Endothelial cell (in vitro differentiated cells): ENCODE data around the gene C5AR1. TPM values are rescaled to one million over a fixed set of nuclear protein-coding genes. Genes with fewer than 3 reads are reported as not detected.

Source experiments
- DNase-seq: peaks from one replicate; pipeline ENCODE4 v3.0.0; 2021; ENCODE audit warnings: low spot score
- H3K27ac Mint-ChIP-seq: one replicate; pipeline ENCODE4 v1.8.0; 2021; ENCODE audit warnings: mixed read lengths, inconsistent platforms; ENCODE audit not compliant: unreplicated experiment
- H3K27me3 Mint-ChIP-seq: one replicate; pipeline ENCODE4 v1.8.0; 2021; ENCODE audit warnings: mild to moderate bottlenecking, moderate library complexity, mixed read lengths, inconsistent platforms; ENCODE audit not compliant: unreplicated experiment
- H3K36me3 Mint-ChIP-seq: one replicate; pipeline ENCODE4 v1.8.0; 2021; ENCODE audit warnings: mild to moderate bottlenecking, low read depth, mixed read lengths, inconsistent platforms; ENCODE audit not compliant: unreplicated experiment
- H3K4me1 Mint-ChIP-seq: one replicate; pipeline ENCODE4 v1.8.0; 2021; ENCODE audit warnings: mild to moderate bottlenecking, mixed read lengths, inconsistent platforms; ENCODE audit not compliant: unreplicated experiment
- H3K4me3 Mint-ChIP-seq: one replicate; pipeline ENCODE4 v1.8.0; 2021; ENCODE audit warnings: mild to moderate bottlenecking, mixed read lengths, inconsistent platforms; ENCODE audit not compliant: unreplicated experiment
- H3K9me3 Mint-ChIP-seq: one replicate; pipeline ENCODE4 v1.8.0; 2021; ENCODE audit warnings: mixed read lengths, inconsistent platforms; ENCODE audit not compliant: unreplicated experiment
- total RNA-seq: library from RNA; stranded (reverse); fragmentation: NEBNext Ultra II Directional; extraction: Animal tissue kit (Norgen Biotek cat#: 25700); gene quantifications from one replicate; pipeline ENCODE4 v1.2.1, GENCODE V29; 2021; ENCODE audit not compliant: unreplicated experiment
- TF ChIP-seq, protein P1 (sequence below): fragments of 200-600 bp; sonication (generic); IDR thresholded peaks from one replicate; pipeline ENCODE4 v1.5.0; 2021; ENCODE audit warnings: antibody characterized with exemption; ENCODE audit not compliant: unreplicated experiment

C5AR1 gene
- total RNA-seq, 1 donor from 2014 or later: 0.56 TPM

DNA sequence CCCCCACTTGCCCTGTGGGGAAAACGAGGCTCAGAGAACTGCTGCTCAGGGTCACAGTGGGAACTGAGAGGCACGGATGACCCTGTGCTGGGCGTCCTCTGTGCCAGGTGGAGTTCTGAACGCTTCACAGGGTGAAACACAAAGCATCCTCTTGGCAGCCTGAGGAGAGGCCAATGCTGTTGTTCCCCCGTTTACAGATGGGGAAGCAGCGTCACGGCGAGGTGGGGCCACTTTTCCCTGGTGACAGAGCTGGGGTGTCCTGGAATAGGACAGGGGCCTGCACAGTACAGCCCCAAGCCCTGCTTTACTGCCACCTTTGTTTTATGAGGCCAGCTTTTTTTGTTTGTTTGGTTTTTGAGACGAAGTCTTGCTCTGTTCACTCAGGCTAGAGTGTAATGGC lies 61.6 kb downstream of the C5AR1 start:
- H3K4me3 Mint-ChIP-seq: no peak overlapping the region
- H3K27ac Mint-ChIP-seq: no peak overlapping the region
- H3K9me3 Mint-ChIP-seq: no peaks in the 10 kb centered on the region
- peaks cover 2% of the 10 kb centered on the region for H3K4me1 Mint-ChIP-seq
- DNase-seq: no peak
- TF ChIP-seq, protein P1, sequence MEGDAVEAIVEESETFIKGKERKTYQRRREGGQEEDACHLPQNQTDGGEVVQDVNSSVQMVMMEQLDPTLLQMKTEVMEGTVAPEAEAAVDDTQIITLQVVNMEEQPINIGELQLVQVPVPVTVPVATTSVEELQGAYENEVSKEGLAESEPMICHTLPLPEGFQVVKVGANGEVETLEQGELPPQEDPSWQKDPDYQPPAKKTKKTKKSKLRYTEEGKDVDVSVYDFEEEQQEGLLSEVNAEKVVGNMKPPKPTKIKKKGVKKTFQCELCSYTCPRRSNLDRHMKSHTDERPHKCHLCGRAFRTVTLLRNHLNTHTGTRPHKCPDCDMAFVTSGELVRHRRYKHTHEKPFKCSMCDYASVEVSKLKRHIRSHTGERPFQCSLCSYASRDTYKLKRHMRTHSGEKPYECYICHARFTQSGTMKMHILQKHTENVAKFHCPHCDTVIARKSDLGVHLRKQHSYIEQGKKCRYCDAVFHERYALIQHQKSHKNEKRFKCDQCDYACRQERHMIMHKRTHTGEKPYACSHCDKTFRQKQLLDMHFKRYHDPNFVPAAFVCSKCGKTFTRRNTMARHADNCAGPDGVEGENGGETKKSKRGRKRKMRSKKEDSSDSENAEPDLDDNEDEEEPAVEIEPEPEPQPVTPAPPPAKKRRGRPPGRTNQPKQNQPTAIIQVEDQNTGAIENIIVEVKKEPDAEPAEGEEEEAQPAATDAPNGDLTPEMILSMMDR: no peak
- peaks cover 27% of the 10 kb centered on the region for H3K36me3 Mint-ChIP-seq
- peaks cover 5% of the 10 kb centered on the region for H3K27me3 Mint-ChIP-seq

Other genes starting within 250 kb of the C5AR1 start
- gene ZC3H4, start 196.1 kb upstream of the C5AR1 start, total RNA-seq: 56.7 TPM
- 134 TPM for gene SAE1, start 179.0 kb upstream of the C5AR1 start, total RNA-seq
- 18.6 TPM for gene BBC3, start 78.7 kb upstream of the C5AR1 start, total RNA-seq
- 28.0 TPM for gene CCDC9, start 53.3 kb upstream of the C5AR1 start, total RNA-seq
- gene INAFM1, start 35.0 kb upstream of the C5AR1 start, total RNA-seq: 4.8 TPM
- gene C5AR2, start 22.3 kb downstream of the C5AR1 start, total RNA-seq: 0.59 TPM
- gene DHX34, start 39.5 kb downstream of the C5AR1 start, total RNA-seq: 19.4 TPM
- 2.7 TPM for gene MEIS3, start 109.7 kb downstream of the C5AR1 start, total RNA-seq
- 0.80 TPM for gene SLC8A2, start 162.0 kb downstream of the C5AR1 start, total RNA-seq
- gene KPTN, start 174.4 kb downstream of the C5AR1 start, total RNA-seq: 12.0 TPM
- 77.8 TPM for gene NAPA, start 205.2 kb downstream of the C5AR1 start, total RNA-seq